Measurements from ENCODE around the gene TMEM272.

GRCh38 chr13:51829568-51829899, 15.4 kb downstream of the TMEM272 start:
- no peak for TF ChIP-seq MATR3 (CRISPR knock-in tag; IDR thresholded peaks at IDR 0.05)
- TF ChIP-seq HNRNPH1 (optimal IDR thresholded peaks at IDR 0.05; ENCODE audit: low read depth, low read length): no peak
- no peak for TF ChIP-seq POLR2AphosphoS5 (IDR thresholded peaks at IDR 0.05; ENCODE audit: low read depth, low read length)

All from HepG2 (cell line).